H1 (cell line): Measurements from ENCODE around the gene ATAT1. TPM values are rescaled to one million over a fixed set of nuclear protein-coding genes. Genes with fewer than 3 reads are reported as not detected.

Experiments
- CTCF ChIA-PET: fragments of 300-600 bp; sonication (Branson Sonifier 250); formaldehyde crosslinking; loops from one replicate; lab custom pipeline; 2021; ENCODE audit not compliant: partially characterized antibody; lab: Charles Lee
- POLR2A ChIA-PET: fragments of 300-600 bp; sonication (Branson Sonifier 250); formaldehyde crosslinking; loops from one replicate; lab custom pipeline; 2021; ENCODE audit warnings: inconsistent platforms; ENCODE audit not compliant: partially characterized antibody; lab: Charles Lee
- DNase-seq, 2 experiments: peaks; one replicate each; pipeline versions ENCODE4 v3.0.0 to v3.0.0-alpha.2; 2010 to 2022; ENCODE audit warnings: low spot score in 2 of 2, low read depth in 1 of 2, mixed read lengths in 1 of 2
- FAIRE-seq: peaks from 2 replicates; lab custom pipeline; 2011; peaks lifted over from hg19 to GRCh38; lab: Jason Lieb, UNC
- H2AFZ ChIP-seq: 2 replicates; pipeline ENCODE4 v1.8.1; 2012; ENCODE audit warnings: low read length, inconsistent platforms
- H2AK5ac ChIP-seq: 2 replicates; pipeline ENCODE4 v1.6.1; 2013; ENCODE audit warnings: low read depth, low read length
- H2BK120ac ChIP-seq: replicated peaks from 2 replicates; pipeline ENCODE3; 2013; ENCODE audit warnings: low read depth, low read length, inconsistent platforms
- H2BK12ac ChIP-seq: 2 replicates; pipeline ENCODE4 v1.6.1; 2013; ENCODE audit warnings: low read depth, low read length
- H2BK15ac ChIP-seq: 2 replicates; pipeline ENCODE4 v1.6.1; 2013; ENCODE audit warnings: low read length
- H2BK20ac ChIP-seq: 2 replicates; pipeline ENCODE4 v1.6.1; 2013; ENCODE audit warnings: low read length
- H2BK5ac ChIP-seq: 2 replicates; pipeline ENCODE4 v1.6.1; 2013; ENCODE audit warnings: low read depth, low read length
- H3K14ac ChIP-seq: 2 replicates; pipeline ENCODE4 v1.6.1; 2013; ENCODE audit warnings: inconsistent platforms; ENCODE audit not compliant: insufficient read length
- H3K18ac ChIP-seq: 2 replicates; pipeline ENCODE4 v1.6.1; 2013; ENCODE audit warnings: low read length; ENCODE audit errors: extremely low read depth
- H3K23ac ChIP-seq: 2 replicates; pipeline ENCODE4 v1.6.1; 2013; ENCODE audit warnings: inconsistent platforms; ENCODE audit not compliant: insufficient read length
- H3K23me2 ChIP-seq: 2 replicates; pipeline ENCODE4 v1.6.1; 2013; ENCODE audit warnings: low read depth, low read length
- H3K27ac ChIP-seq: 2 replicates; pipeline ENCODE4 v1.6.1; 2011; ENCODE audit warnings: low read depth, low read length, inconsistent platforms
- H3K27me3 ChIP-seq, 4 experiments: replicated peaks in 1 of 4; 1 replicate in 1 of 4; 2 replicates in 3 of 4; pipeline versions ENCODE4 v1.6.1 to v1.8.1; 2011 to 2013; ENCODE audit warnings: low read length in 3 of 4, mild to moderate bottlenecking in 3 of 4, inconsistent platforms in 2 of 4, mixed read lengths in 2 of 4, moderate library complexity in 1 of 4; ENCODE audit not compliant: control insufficient read depth in 3 of 4, insufficient read depth in 3 of 4; ENCODE audit errors: extremely low read depth in 1 of 4
- H3K36me3 ChIP-seq, 4 experiments: 2 replicates each; pipeline versions ENCODE4 v1.6.1 to v1.8.1; 2011 to 2013; ENCODE audit warnings: mild to moderate bottlenecking in 4 of 4, low read length in 3 of 4, moderate library complexity in 2 of 4, control low read depth in 1 of 4, inconsistent platforms in 1 of 4; ENCODE audit not compliant: insufficient read depth in 4 of 4, control insufficient read depth in 2 of 4
- H3K4ac ChIP-seq: replicated peaks from 2 replicates; pipeline ENCODE3; 2013; ENCODE audit warnings: low read length, low read depth, mixed read lengths, inconsistent platforms; ENCODE audit not compliant: insufficient read length
- H3K4me1 ChIP-seq, 4 experiments: replicated peaks in 1 of 4; 1 replicate in 1 of 4; 2 replicates in 3 of 4; pipeline versions ENCODE4 v1.6.1 to v1.8.1; 2011 to 2013; ENCODE audit warnings: low read length in 3 of 4, inconsistent platforms in 2 of 4, mixed read lengths in 1 of 4; ENCODE audit not compliant: insufficient read depth in 4 of 4, control insufficient read depth in 3 of 4
- H3K4me2 ChIP-seq, 2 experiments: 2 replicates each; pipeline versions ENCODE4 v1.6.1 to v1.8.1; 2011 to 2013; ENCODE audit warnings: low read depth in 2 of 2, low read length in 2 of 2, control low read depth in 1 of 2, inconsistent platforms in 1 of 2, mild to moderate bottlenecking in 1 of 2; ENCODE audit not compliant: insufficient read depth in 1 of 2
- H3K4me3 ChIP-seq, 4 experiments: fragments of 200-600, 300-600 bp in 1 of 4; sonication (generic), shearing (Covaris generic), sonication (Bioruptor Twin) in 1 of 4; 2 replicates each; pipeline versions ENCODE4 v1.5.1 to v1.8.1; 2011 to 2016; ENCODE audit warnings: low read length in 4 of 4, low read depth in 3 of 4, control low read depth in 2 of 4, inconsistent platforms in 2 of 4, mild to moderate bottlenecking in 2 of 4, mixed read lengths in 1 of 4, moderate library complexity in 1 of 4; ENCODE audit not compliant: insufficient read depth in 2 of 4; ENCODE audit errors: extremely low read depth in 1 of 4
- H3K56ac ChIP-seq: replicated peaks from 2 replicates; pipeline ENCODE3; 2013; ENCODE audit warnings: low read depth, mild to moderate bottlenecking, mixed read lengths, low read length, inconsistent platforms; ENCODE audit not compliant: insufficient read length
- H3K79me1 ChIP-seq: 2 replicates; pipeline ENCODE4 v1.6.1; 2013; ENCODE audit warnings: low read depth, low read length, control low read depth
- H3K79me2 ChIP-seq, 2 experiments: 2 replicates each; pipeline versions ENCODE4 v1.6.1 to v1.8.1; 2012 to 2013; ENCODE audit warnings: low read length in 2 of 2, mild to moderate bottlenecking in 2 of 2, inconsistent platforms in 1 of 2; ENCODE audit not compliant: insufficient read depth in 2 of 2, control insufficient read depth in 1 of 2
- H3K9ac ChIP-seq, 4 experiments: replicated peaks in 1 of 4; 1 replicate in 1 of 4; 2 replicates in 3 of 4; pipeline versions ENCODE4 v1.6.1 to v1.8.1; 2011 to 2013; ENCODE audit warnings: low read depth in 3 of 4, low read length in 3 of 4, control low read depth in 2 of 4, mild to moderate bottlenecking in 2 of 4, moderate library complexity in 2 of 4, inconsistent platforms in 1 of 4; ENCODE audit errors: extremely low read depth in 1 of 4
- H3K9me3 ChIP-seq, 2 experiments: 2 replicates each; pipeline versions ENCODE4 v1.6.1 to v1.8.1; 2012 to 2013; ENCODE audit warnings: mild to moderate bottlenecking in 2 of 2, moderate library complexity in 2 of 2, control low read depth in 1 of 2, inconsistent platforms in 1 of 2, low read depth in 1 of 2, low read length in 1 of 2, mixed read lengths in 1 of 2; ENCODE audit not compliant: insufficient read depth in 2 of 2
- H4K20me1 ChIP-seq, 2 experiments: replicated peaks in 1 of 2; 2 replicates each; pipeline versions ENCODE3 to v1.8.1; 2011 to 2013; ENCODE audit warnings: inconsistent platforms in 2 of 2, low read length in 2 of 2, mild to moderate bottlenecking in 1 of 2; ENCODE audit not compliant: insufficient read depth in 2 of 2, control insufficient read depth in 1 of 2
- H4K5ac ChIP-seq: 2 replicates; pipeline ENCODE4 v1.6.1; 2013; ENCODE audit warnings: low read length, low read depth, mixed read lengths, inconsistent platforms; ENCODE audit not compliant: insufficient read length
- H4K8ac ChIP-seq: 2 replicates; pipeline ENCODE4 v1.8.0; 2013; ENCODE audit warnings: mild to moderate bottlenecking, moderate library complexity, low read length, inconsistent platforms; ENCODE audit not compliant: insufficient read depth; ENCODE audit errors: extremely low read depth
- H4K91ac ChIP-seq: replicated peaks from 2 replicates; pipeline ENCODE3; 2013; ENCODE audit warnings: low read length, mixed read lengths, inconsistent platforms; ENCODE audit not compliant: insufficient read length
- ATF2 ChIP-seq: IDR thresholded peaks from 2 replicates; pipeline ENCODE4 v1.6.1; 2012; ENCODE audit warnings: low read length, inconsistent platforms
- ATF3 ChIP-seq: IDR thresholded peaks from 2 replicates; pipeline ENCODE4 v1.6.1; 2011; ENCODE audit warnings: low read depth, mild to moderate bottlenecking, low read length; ENCODE audit not compliant: insufficient read depth
- CHD2 ChIP-seq: IDR thresholded peaks from 2 replicates; pipeline ENCODE4 v1.6.1; 2012; ENCODE audit warnings: low read length, improper control_type of control experiment
- JUN ChIP-seq: IDR thresholded peaks from 2 replicates; pipeline ENCODE4 v1.6.1; 2011; ENCODE audit warnings: low read depth, mild to moderate bottlenecking, improper control_type of control experiment, low read length
- POLR2A ChIP-seq, 2 experiments: IDR thresholded peaks; 1 replicate in 1 of 2; 2 replicates in 1 of 2; pipeline ENCODE4 v1.6.1; 2011; ENCODE audit warnings: low read depth in 2 of 2, low read length in 2 of 2, mild to moderate bottlenecking in 2 of 2; ENCODE audit errors: control extremely low read depth in 1 of 2
- POLR2AphosphoS5 ChIP-seq: IDR thresholded peaks from 2 replicates; pipeline ENCODE4 v1.6.1; 2011; ENCODE audit warnings: low read depth, low read length
- SIRT6 ChIP-seq: IDR thresholded peaks from one replicate; pipeline ENCODE4 v1.7.1; 2012; ENCODE audit warnings: low read length, inconsistent platforms
- TCF12 ChIP-seq: IDR thresholded peaks from 2 replicates; pipeline ENCODE4 v1.6.1; 2011; ENCODE audit warnings: low read depth, mild to moderate bottlenecking, low read length
- WGBS, 2 experiments: shearing (Covaris generic) in 1 of 2; methylation state at CpG; one replicate each; pipeline versions ENCODE4 v1.1.6 to v1.1.7; 2013 to 2015; ENCODE audit warnings: low lambda C conversion rate in 2 of 2, mixed read lengths in 2 of 2, inconsistent platforms in 1 of 2, low coverage in 1 of 2, missing lambda C conversion rate in 1 of 2; ENCODE audit not compliant: insufficient replicate concordance in 2 of 2, insufficient coverage in 1 of 2, insufficient read length in 1 of 2; ENCODE audit errors: extremely low coverage in 1 of 2, missing lambda C conversion rate in 1 of 2; 5-methylcytosine and 5-hydroxymethylcytosine counted together
- polyA plus RNA-seq, 7 experiments: library from polyadenylated mRNA; depleted of rRNA in 3 of 7; stranded (reverse) in 5 of 7; unstranded in 2 of 7; fragments of >200 nt in 5 of 7; fragments of 200-250 nt in 2 of 7; gene quantifications; 1 replicate in 5 of 7; 2 replicates in 1 of 7; 4 replicates in 1 of 7; pipeline versions ENCODE4 v1.2.1 to v1.2.3, GENCODE V29; 2011 to 2013; ENCODE audit warnings: missing spikeins in 2 of 7, mixed read lengths in 2 of 7
- total RNA-seq: library from RNA; stranded (reverse); fragmentation: NEBNext Ultra II Directional; extraction: Animal tissue kit (Norgen Biotek cat#: 25700); gene quantifications from 2 replicates; pipeline ENCODE4 v1.2.1, GENCODE V29; 2021

Gene ATAT1
- total and polyA plus RNA-seq, 2 of the 8 experiments (the other 6 are each of a cell fraction or from before 2014, with no cell fraction given): 14.4 to 14.6 TPM

- Histone ChIP-seq H2BK120ac (no peak overlapping the region), H3K4me1 (peaks cover 0 to 6% (median 3%) of the 10 kb centered on the region in 4 experiments; a peak in 4 of 7 replicates), H4K91ac (no peak overlapping the region), H3K4ac (no peak overlapping the region), H3K9ac (no peak overlapping the region), H3K23me2 (peaks cover 11% of the 10 kb centered on the region), H2BK15ac (no peak overlapping the region), H3K36me3 (peaks cover 13 to 63% (median 31%) of the 10 kb centered on the region in 4 experiments), H3K9me3 (no peaks in the 10 kb centered on the region), H2BK12ac (no peak overlapping the region), H4K5ac (no peak overlapping the region), H3K14ac (no peak overlapping the region), H3K23ac (no peak overlapping the region), H3K56ac (no peak overlapping the region), H2BK20ac (no peak overlapping the region), H2AK5ac (no peak overlapping the region), H3K4me3 (no peak overlapping the region; a peak in 1 of 8 replicates), H4K8ac (no peak overlapping the region), H2AFZ (no peak overlapping the region), H3K79me1 (peaks cover 8% of the 10 kb centered on the region; the same call in 1 of the 2 replicates), H3K79me2 (peaks cover 4 to 60% of the 10 kb centered on the region in 2 experiments; a peak in 3 of 4 replicates), H3K18ac (no peak overlapping the region), H2BK5ac (no peak overlapping the region), H3K27me3 (no peaks in the 10 kb centered on the region), H3K27ac (no peak overlapping the region), H4K20me1 (peaks cover 4 to 6% of the 10 kb centered on the region in 2 experiments), H3K4me2 (peak overlapping the region; percentile 4 to 98; a peak in 1 of 4 replicates)
- no peak for DNase-seq
- ChIA-PET CTCF (interaction anchor here (0.7 to 2.4 kb wide), 15 partner anchors 8 to 131 kb away, joined by 3 to 17 read pairs (median 4); partner anchors contain the start of genes ATAT1 and DHX16), POLR2A (interaction anchor here (0.8 to 4.8 kb wide), 23 partner anchors 15 to 131 kb away, joined by 3 to 443 read pairs (median 5); partner anchors contain the start of genes ABCF1, ATAT1, C6orf136 and GNL1)
- TF ChIP-seq ATF3 (no peak), ATF2 (no peak), CHD2 (no peak), SIRT6 (no peak), POLR2AphosphoS5 (peak; percentile 85), POLR2A (IDR thresholded peaks at IDR 0.05; ENCODE audit: control extremely low read depth in 1 of 2, low read depth in 2 of 2, low read length in 2 of 2) (peak in 1 of 2 experiments; percentile 77), TCF12 (no peak), JUN (no peak)
- no peak for FAIRE-seq
- 82% methylated on average over 6 of the region's 6 CpGs; no CpG with 5 or more reads in 1 of the 2 experiments for WGBS, 2 experiments
These were observed 13.9 kb upstream of the ATAT1 start for GRCh38 chr6:30612687-30613248.
